HUES64 (cell line): ENCODE measurements around the gene FAM210A. TPM values are rescaled to one million over a fixed set of nuclear protein-coding genes. Genes with fewer than 3 reads are reported as not detected.
"Not testable (repeated sequence)": the region's sequence is repeated elsewhere in the genome, so short reads cannot be mapped to it uniquely, and the experiment has no call there.

Source experiments
- H3K27ac ChIP-seq: 2 replicates; pipeline ENCODE4 v1.7.0; 2013; ENCODE audit warnings: low read depth, low read length, inconsistent platforms
- H3K27me3 ChIP-seq: 2 replicates; pipeline ENCODE4 v1.6.1; 2013; ENCODE audit warnings: mild to moderate bottlenecking, low read length; ENCODE audit not compliant: insufficient read depth
- H3K36me3 ChIP-seq: 2 replicates; pipeline ENCODE4 v1.6.1; 2013; ENCODE audit warnings: mild to moderate bottlenecking, low read length; ENCODE audit not compliant: insufficient read depth
- H3K4me1 ChIP-seq: 2 replicates; pipeline ENCODE4 v1.6.1; 2013; ENCODE audit warnings: mild to moderate bottlenecking, low read length, moderate library complexity; ENCODE audit not compliant: insufficient read depth
- H3K4me3 ChIP-seq: 2 replicates; pipeline ENCODE4 v1.5.1; 2013; ENCODE audit warnings: mild to moderate bottlenecking, low read length, moderate library complexity
- H3K9ac ChIP-seq: 2 replicates; pipeline ENCODE4 v1.6.1; 2013; ENCODE audit warnings: mild to moderate bottlenecking, low read depth, low read length
- H3K9me3 ChIP-seq: 2 replicates; pipeline ENCODE4 v1.6.1; 2013; ENCODE audit warnings: low read depth, low read length; ENCODE audit not compliant: insufficient read depth
- WGBS: fragments of 150-250, 120-280 bp; methylation state at CpG from one replicate; pipeline ENCODE4 v1.1.7; 2013; ENCODE audit warnings: missing lambda C conversion rate; 5-methylcytosine and 5-hydroxymethylcytosine counted together
- polyA plus RNA-seq, 2 experiments: library from polyadenylated mRNA; stranded (reverse); fragments of 50-300 nt; gene quantifications; one replicate each; pipeline ENCODE4 v1.2.3, GENCODE V29; 2013

FAM210A gene
- 17.3 TPM for polyA plus RNA-seq (2013, experiment 1 of 2)
- 13.6 TPM for polyA plus RNA-seq (2013, experiment 2 of 2)

DNA sequence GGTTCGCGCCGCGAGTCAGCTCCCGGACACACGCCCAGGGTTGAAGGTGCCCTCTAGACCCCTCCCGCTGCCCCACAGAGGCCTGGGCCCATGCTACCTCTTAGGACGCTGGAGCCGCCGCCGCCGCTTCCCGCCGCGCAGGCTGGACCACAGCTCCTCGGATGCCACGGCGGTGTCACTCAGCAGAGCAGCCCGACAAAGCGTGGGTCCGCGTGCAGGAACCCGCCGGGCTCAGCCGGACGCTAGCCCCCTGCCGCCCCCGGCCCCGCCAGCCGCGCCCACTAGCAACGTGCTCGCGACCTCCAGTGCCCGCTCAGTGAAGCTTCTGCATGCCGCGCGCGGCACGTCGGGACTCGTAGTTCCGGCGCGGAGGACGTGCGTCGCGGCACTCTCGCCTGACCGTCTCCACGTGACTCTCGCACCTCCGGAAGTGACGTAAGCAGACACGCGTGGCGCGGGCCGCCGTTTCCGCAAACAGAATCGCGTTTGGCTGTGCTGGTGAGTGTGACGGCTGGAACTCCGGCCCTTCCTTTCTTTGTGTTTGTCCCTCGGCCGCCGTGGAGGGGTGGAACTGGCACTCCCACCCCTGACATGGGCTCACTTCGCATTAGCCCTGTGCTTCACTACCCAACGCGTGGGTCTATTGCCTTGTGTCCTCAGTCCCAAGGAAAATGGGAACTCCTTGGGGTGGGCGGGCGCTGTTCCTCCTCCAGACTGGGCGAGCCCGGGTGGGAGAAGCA, at the start of gene FAM210A, which contains the start of gene RNMT:
TSS of gene FAM210A (minus strand) at position 327 of the 740 bp plus-strand sequence. CDS start 44,481 bp downstream, outside the sequence.
TSS of gene RNMT (plus strand) at position 442 of the 740 bp plus-strand sequence. CDS start 4,845 bp downstream, outside the sequence.
- no peaks in the 10 kb centered on the region for H3K9me3 ChIP-seq
- WGBS: under 1% methylated on average over 76 of the region's 76 CpGs
- H3K4me1 ChIP-seq: peaks cover 8% of the 10 kb centered on the region; the same call in 1 of the 2 replicates
- H3K27ac ChIP-seq: peak within 1 kb of the TSS; percentile 87
- H3K27me3 ChIP-seq: no peaks in the 10 kb centered on the region
- peak within 1 kb of the TSS; percentile 95 for H3K4me3 ChIP-seq
- H3K36me3 ChIP-seq: peaks cover 6% of the 10 kb centered on the region; the same call in 1 of the 2 replicates
- peak within 1 kb of the TSS; percentile 87 for H3K9ac ChIP-seq

- Histone ChIP-seq H3K4me1 (peaks cover 11% of the 10 kb centered on the region; the same call in 1 of the 2 replicates), H3K4me3 (no peak overlapping the region), H3K36me3 (no peaks in the 10 kb centered on the region), H3K9me3 (peaks cover 4% of the 10 kb centered on the region; the same call in 1 of the 2 replicates), H3K27ac (no peak overlapping the region), H3K27me3 (no peaks in the 10 kb centered on the region), H3K9ac (no peak overlapping the region)
- 45% methylated on average over 3 of the region's 3 CpGs for WGBS
These were observed 48.7 kb upstream of the FAM210A start for GRCh38 chr18:13775058-13775457.

- H3K36me3 ChIP-seq: peaks cover 41% of the 10 kb centered on the region
- no peak overlapping the region for H3K27ac ChIP-seq
- no peaks in the 10 kb centered on the region for H3K4me1 ChIP-seq
- H3K4me3 ChIP-seq: no peak overlapping the region
- 90% methylated on average over 2 of the region's 3 CpGs for WGBS
- no peak overlapping the region for H3K9ac ChIP-seq
- peaks cover 15% of the 10 kb centered on the region; the same call in 1 of the 2 replicates for H3K9me3 ChIP-seq
- H3K27me3 ChIP-seq: no peaks in the 10 kb centered on the region
These were observed 36.5 kb upstream of the FAM210A start for GRCh38 chr18:13762690-13763439.

GRCh38 chr18:13760047-13760446, 33.7 kb upstream of the FAM210A start:
- H3K36me3 ChIP-seq: peaks cover 64% of the 10 kb centered on the region

GRCh38 chr18:13758622-13759021, 32.3 kb upstream of the FAM210A start:
- no peaks in the 10 kb centered on the region for H3K27me3 ChIP-seq
- H3K9ac ChIP-seq: no peak overlapping the region
- no peaks in the 10 kb centered on the region for H3K4me1 ChIP-seq
- no peak overlapping the region for H3K4me3 ChIP-seq
- H3K36me3 ChIP-seq: peaks cover 78% of the 10 kb centered on the region
- no peak overlapping the region for H3K27ac ChIP-seq
- H3K9me3 ChIP-seq: no peaks in the 10 kb centered on the region
- WGBS: 100% methylated on average over 1 of the region's 1 CpG

More at GRCh38 chr18:13760047-13760446, 33.7 kb upstream of the FAM210A start:
- Histone ChIP-seq H3K27ac (no peak overlapping the region), H3K9ac (no peak overlapping the region), H3K27me3 (no peaks in the 10 kb centered on the region), H3K4me1 (no peaks in the 10 kb centered on the region), H3K4me3 (no peak overlapping the region), H3K9me3 (peaks cover 4% of the 10 kb centered on the region; the same call in 1 of the 2 replicates)

- Histone ChIP-seq H3K27ac (no peak overlapping the region), H3K4me3 (no peak overlapping the region), H3K36me3 (peaks cover 86% of the 10 kb centered on the region), H3K27me3 (no peaks in the 10 kb centered on the region), H3K9ac (no peak overlapping the region), H3K9me3 (no peaks in the 10 kb centered on the region), H3K4me1 (no peaks in the 10 kb centered on the region)
These were observed 30.3 kb upstream of the FAM210A start for GRCh38 chr18:13756671-13757070.

GRCh38 chr18:13756261-13756660, 29.9 kb upstream of the FAM210A start:
- H3K9me3 ChIP-seq: no peaks in the 10 kb centered on the region
- H3K4me3 ChIP-seq: no peak overlapping the region
- H3K9ac ChIP-seq: no peak overlapping the region
- no peaks in the 10 kb centered on the region for H3K4me1 ChIP-seq
- peaks cover 83% of the 10 kb centered on the region for H3K36me3 ChIP-seq
- H3K27me3 ChIP-seq: no peaks in the 10 kb centered on the region
- WGBS: 99% methylated on average over 2 of the region's 2 CpGs
- H3K27ac ChIP-seq: no peak overlapping the region

GRCh38 chr18:13751599-13751998, 25.2 kb upstream of the FAM210A start:
- WGBS: 88% methylated on average over 2 of the region's 3 CpGs
- peaks cover 86% of the 10 kb centered on the region for H3K36me3 ChIP-seq
- H3K9ac ChIP-seq: not testable (repeated sequence)

DNA sequence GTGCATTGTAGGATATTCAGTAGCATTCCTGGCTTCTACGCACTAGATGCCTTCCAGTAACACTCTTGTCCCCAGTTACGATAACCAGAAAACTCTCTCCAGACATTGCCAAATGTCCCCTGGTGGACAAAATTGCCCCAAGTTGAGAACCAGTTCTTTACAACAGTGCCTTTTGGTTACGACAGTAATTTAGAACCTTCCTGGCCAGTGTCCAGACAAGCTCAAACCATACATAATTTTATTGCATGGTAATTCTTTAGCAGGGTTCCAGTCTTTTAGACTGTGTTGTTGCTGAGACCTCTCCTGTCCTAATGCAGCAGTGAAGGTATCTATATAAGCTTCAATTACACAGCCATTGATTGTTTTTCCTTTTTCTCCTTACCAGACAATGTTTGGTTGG, 20.3 kb upstream of the FAM210A start:
- no peaks in the 10 kb centered on the region for H3K9me3 ChIP-seq
- H3K36me3 ChIP-seq: peaks cover 87% of the 10 kb centered on the region
- WGBS: 97% methylated on average over 3 of the region's 3 CpGs
- no peaks in the 10 kb centered on the region for H3K4me1 ChIP-seq
- H3K9ac ChIP-seq: no peak overlapping the region
- no peak overlapping the region for H3K4me3 ChIP-seq
- H3K27me3 ChIP-seq: no peaks in the 10 kb centered on the region
- no peak overlapping the region for H3K27ac ChIP-seq

More at GRCh38 chr18:13751599-13751998, 25.2 kb upstream of the FAM210A start:
- not testable (repeated sequence) for H3K4me3 ChIP-seq, H3K27me3 ChIP-seq, H3K27ac ChIP-seq, H3K4me1 ChIP-seq, H3K9me3 ChIP-seq

GRCh38 chr18:13745696-13746095, 19.3 kb upstream of the FAM210A start:
- 80% methylated on average over 3 of the region's 3 CpGs for WGBS
- Histone ChIP-seq H3K9ac (no peak overlapping the region), H3K4me1 (no peaks in the 10 kb centered on the region), H3K9me3 (no peaks in the 10 kb centered on the region), H3K27ac (no peak overlapping the region), H3K27me3 (no peaks in the 10 kb centered on the region), H3K4me3 (no peak overlapping the region), H3K36me3 (peaks cover 95% of the 10 kb centered on the region)

GRCh38 chr18:13735681-13736080, 9.3 kb upstream of the FAM210A start:
- no peaks in the 10 kb centered on the region for H3K27me3 ChIP-seq
- WGBS: 81% methylated on average over 1 of the region's 2 CpGs
- no peak overlapping the region for H3K9ac ChIP-seq
- no peak overlapping the region for H3K27ac ChIP-seq
- H3K4me3 ChIP-seq: no peak overlapping the region
- H3K4me1 ChIP-seq: no peaks in the 10 kb centered on the region
- H3K36me3 ChIP-seq: peaks cover 89% of the 10 kb centered on the region
- no peaks in the 10 kb centered on the region for H3K9me3 ChIP-seq
